AG04450 (cell line): ENCODE data around the gene DCUN1D1. TPM values are rescaled to one million over a fixed set of nuclear protein-coding genes. Genes with fewer than 3 reads are reported as not detected.

ENCODE experiments used
- CTCF ChIA-PET: fragments of 300-600, 350-600 bp; formaldehyde crosslinking; extraction: SDS; loops from one replicate; lab custom pipeline; 2022; ENCODE audit warnings: antibody characterized with exemption, inconsistent platforms; lab: Charles Lee
- POLR2A ChIA-PET: fragments of 350-600 bp; formaldehyde crosslinking; extraction: SDS; loops from one replicate; lab custom pipeline; 2021; ENCODE audit warnings: antibody characterized with exemption, inconsistent platforms; lab: Yijun Ruan, JAX
- DNase-seq: peaks from one replicate; pipeline ENCODE4 v3.0.0-alpha.2; 2011; ENCODE audit warnings: low read depth, low spot score
- H3K27ac ChIP-seq: one replicate; pipeline ENCODE4 v1.5.1; 2012; ENCODE audit warnings: low read depth, low read length, control low read depth
- H3K27me3 ChIP-seq: one replicate; pipeline ENCODE4 v1.6.0; 2012; ENCODE audit warnings: low read length; ENCODE audit not compliant: control insufficient read depth, insufficient read depth
- H3K4me3 ChIP-seq: 2 replicates; pipeline ENCODE4 v1.5.1; 2011; ENCODE audit warnings: mild to moderate bottlenecking, low read depth, low read length, control low read depth
- H3K9me3 ChIP-seq: 2 replicates; pipeline ENCODE4 v1.5.1; 2012; ENCODE audit warnings: low read length; ENCODE audit not compliant: control insufficient read depth, insufficient read depth
- CTCF ChIP-seq: IDR thresholded peaks from 2 replicates; pipeline ENCODE4 v1.5.1; 2011; ENCODE audit warnings: low read depth, low read length, control low read depth, inconsistent platforms
- polyA plus RNA-seq: library from polyadenylated mRNA; depleted of rRNA; stranded (reverse); fragments of >200 nt; gene quantifications from 2 replicates; pipeline ENCODE4 v1.2.3, GENCODE V29; 2011; rRNA removed

DCUN1D1 gene
- polyA plus RNA-seq, 1 experiment, result 34.8 TPM

- no peak for DNase-seq
- Histone ChIP-seq H3K27me3 (no peaks in the 10 kb centered on the region), H3K4me3 (no peak overlapping the region), H3K9me3 (no peaks in the 10 kb centered on the region), H3K27ac (no peak overlapping the region)
- CTCF ChIA-PET, result no interaction called here
- no peak for TF ChIP-seq CTCF
- POLR2A ChIA-PET, result no interaction called here
Observed at GRCh38 chr3:182892226-182892625, 88.1 kb downstream of the DCUN1D1 start.

- H3K9me3 ChIP-seq, result no peaks in the 10 kb centered on the region
- H3K27me3 ChIP-seq, result no peaks in the 10 kb centered on the region
- TF ChIP-seq CTCF, result no peak
- DNase-seq, result no peak
- ChIA-PET POLR2A (no interaction called here), CTCF (interaction anchor here (0.5 kb wide), 1 partner anchor 497 kb away, joined by 3 read pairs; no protein-coding TSS in a partner anchor)
- no peak overlapping the region for H3K27ac ChIP-seq
- H3K4me3 ChIP-seq, result no peak overlapping the region
Observed at GRCh38 chr3:182891364-182891763, 89.0 kb downstream of the DCUN1D1 start.

- CTCF ChIA-PET, result interaction anchor here (1.1 kb wide), 1 partner anchor 8 kb away, joined by 3 read pairs; no protein-coding TSS in a partner anchor
- no peak for DNase-seq
Observed at GRCh38 chr3:182889948-182890629, 90.2 kb downstream of the DCUN1D1 start.

More at GRCh38 chr3:182889948-182890629, 90.2 kb downstream of the DCUN1D1 start:
- TF ChIP-seq CTCF, result no peak
- Histone ChIP-seq H3K4me3 (no peak overlapping the region), H3K27ac (no peak overlapping the region), H3K27me3 (no peaks in the 10 kb centered on the region), H3K9me3 (no peaks in the 10 kb centered on the region)
- POLR2A ChIA-PET, result no interaction called here

Other genes starting within 250 kb of the DCUN1D1 start
- gene ATP11B, start 187.0 kb downstream of the DCUN1D1 start, polyA plus RNA-seq, result 20.3 and 24.5 TPM in 2 replicates
- 17.8 and 19.0 TPM in 2 replicates for gene MCCC1, start 119.0 kb upstream of the DCUN1D1 start, polyA plus RNA-seq
- gene LAMP3, start 182.2 kb upstream of the DCUN1D1 start, polyA plus RNA-seq, result 0.02 and 0.05 TPM in 2 replicates